IMR-90 (cell line): Measurements from ENCODE around the gene FBN1. TPM values are rescaled to one million over a fixed set of nuclear protein-coding genes. Genes with fewer than 3 reads are reported as not detected.

ENCODE experiments used
- ATAC-seq: fragments of 200-7000 bp; cut with Tn5 transposase; 2 replicates; pipeline ENCODE4 v1.9.1; 2020; ENCODE audit warnings: low read depth, mild to moderate bottlenecking, moderate library complexity
- BruUV-seq: library from RNA; stranded (reverse); fragments of 400-500 nt; replicated peaks from 2 replicates; lab custom pipeline; 2021; lab: Mats Ljungman, UMichigan
- CTCF ChIA-PET: fragments of 300-600 bp; formaldehyde crosslinking; extraction: SDS; loops from one replicate; lab custom pipeline; 2021; ENCODE audit warnings: antibody characterized with exemption; lab: Yijun Ruan, JAX
- POLR2A ChIA-PET: fragments of 300-600 bp; sonication (Branson Sonifier 250); formaldehyde crosslinking; loops from one replicate; lab custom pipeline; 2022; ENCODE audit warnings: antibody characterized with exemption; ENCODE audit not compliant: unreplicated experiment; lab: Charles Lee
- DNase-seq: peaks from one replicate; pipeline ENCODE4 v3.0.0; 2013
- H2AFZ ChIP-seq: replicated peaks from 2 replicates; pipeline ENCODE3; 2013; ENCODE audit warnings: low read length, mild to moderate bottlenecking; ENCODE audit not compliant: poor library complexity
- H2AK5ac ChIP-seq: 2 replicates; pipeline ENCODE4 v1.6.1; 2013; ENCODE audit warnings: low read depth, low read length, inconsistent platforms
- H2AK9ac ChIP-seq: replicated peaks from 2 replicates; pipeline ENCODE3; 2013; ENCODE audit warnings: mild to moderate bottlenecking, low read depth, low read length, moderate library complexity; ENCODE audit not compliant: poor library complexity
- H2BK120ac ChIP-seq: 2 replicates; pipeline ENCODE4 v1.6.1; 2013; ENCODE audit warnings: low read depth, low read length, inconsistent platforms
- H2BK15ac ChIP-seq: 3 replicates; pipeline ENCODE4 v1.6.1; 2013; ENCODE audit warnings: low read depth, low read length, inconsistent platforms
- H2BK20ac ChIP-seq: 2 replicates; pipeline ENCODE4 v1.6.1; 2013; ENCODE audit warnings: low read depth, mild to moderate bottlenecking, inconsistent platforms, low read length, moderate library complexity
- H2BK5ac ChIP-seq: 2 replicates; pipeline ENCODE4 v1.6.1; 2013; ENCODE audit warnings: mild to moderate bottlenecking, low read depth, low read length, inconsistent platforms; ENCODE audit not compliant: poor library complexity, severe bottlenecking
- H3K14ac ChIP-seq: replicated peaks from 2 replicates; pipeline ENCODE4 v1.6.1; 2013; ENCODE audit warnings: low read depth, low read length, inconsistent platforms
- H3K18ac ChIP-seq: 2 replicates; pipeline ENCODE4 v1.6.1; 2013; ENCODE audit warnings: low read depth, low read length, control low read depth
- H3K23ac ChIP-seq: 2 replicates; pipeline ENCODE4 v1.6.1; 2013; ENCODE audit warnings: low read depth, low read length, inconsistent platforms
- H3K27ac ChIP-seq: 2 replicates; pipeline ENCODE4 v1.5.1; 2013; ENCODE audit warnings: mild to moderate bottlenecking, control low read depth, low read length; ENCODE audit not compliant: insufficient read depth
- H3K27me3 ChIP-seq: 2 replicates; pipeline ENCODE4 v1.6.1; 2013; ENCODE audit warnings: low read length; ENCODE audit not compliant: control insufficient read depth, insufficient read depth
- H3K36me3 ChIP-seq: 2 replicates; pipeline ENCODE4 v1.6.1; 2013; ENCODE audit warnings: low read length, mixed read lengths; ENCODE audit not compliant: control insufficient read depth, insufficient read depth
- H3K4ac ChIP-seq: 2 replicates; pipeline ENCODE4 v1.6.1; 2013; ENCODE audit warnings: low read depth, low read length, inconsistent platforms
- H3K4me1 ChIP-seq: 2 replicates; pipeline ENCODE4 v1.6.1; 2013; ENCODE audit warnings: low read length, mixed read lengths; ENCODE audit not compliant: control insufficient read depth, insufficient read depth
- H3K4me2 ChIP-seq: 2 replicates; pipeline ENCODE4 v1.6.1; 2013; ENCODE audit warnings: low read depth, mild to moderate bottlenecking, control low read depth, low read length, moderate library complexity
- H3K4me3 ChIP-seq: 2 replicates; pipeline ENCODE4 v1.5.1; 2013; ENCODE audit warnings: low read depth, mild to moderate bottlenecking, control low read depth, low read length, moderate library complexity; ENCODE audit not compliant: insufficient read depth
- H3K56ac ChIP-seq: 2 replicates; pipeline ENCODE4 v1.6.1; 2013; ENCODE audit warnings: low read length, inconsistent platforms; ENCODE audit not compliant: insufficient read depth; ENCODE audit errors: extremely low read depth
- H3K79me1 ChIP-seq, 2 experiments: 2 replicates each; pipeline ENCODE4 v1.6.1; 2013; ENCODE audit warnings: low read length in 2 of 2, inconsistent platforms in 1 of 2, low read depth in 1 of 2
- H3K9ac ChIP-seq: 2 replicates; pipeline ENCODE4 v1.6.1; 2013; ENCODE audit warnings: low read depth, low read length, control low read depth
- H3K9me1 ChIP-seq: 2 replicates; pipeline ENCODE4 v1.6.1; 2013; ENCODE audit warnings: low read length, inconsistent platforms; ENCODE audit not compliant: insufficient read depth
- H3K9me3 ChIP-seq: 2 replicates; pipeline ENCODE4 v1.6.1; 2013; ENCODE audit warnings: low read length; ENCODE audit not compliant: control insufficient read depth, insufficient read depth
- H4K20me1 ChIP-seq: 2 replicates; pipeline ENCODE4 v1.6.1; 2013; ENCODE audit warnings: low read length, inconsistent platforms; ENCODE audit not compliant: insufficient read depth
- H4K5ac ChIP-seq: 2 replicates; pipeline ENCODE4 v1.6.1; 2013; ENCODE audit warnings: mild to moderate bottlenecking, low read depth, low read length, control low read depth
- H4K8ac ChIP-seq, 2 experiments: 2 replicates each; pipeline ENCODE4 v1.6.1; 2013; ENCODE audit warnings: low read depth in 2 of 2, low read length in 2 of 2, control low read depth in 1 of 2, inconsistent platforms in 1 of 2
- H4K91ac ChIP-seq: 2 replicates; pipeline ENCODE4 v1.6.1; 2013; ENCODE audit warnings: low read depth, low read length, inconsistent platforms; ENCODE audit not compliant: insufficient read depth
- CEBPB ChIP-seq: IDR thresholded peaks from 2 replicates; pipeline ENCODE4 v1.6.1; 2012; ENCODE audit warnings: low read depth, low read length, improper control_type of control experiment
- FOS ChIP-seq: fragments of 150-350 bp; IDR thresholded peaks from 2 replicates; pipeline ENCODE4 v1.6.1; 2016; ENCODE audit warnings: low read depth, low read length
- MAFK ChIP-seq: IDR thresholded peaks from 2 replicates; pipeline ENCODE4 v1.6.1; 2012; ENCODE audit warnings: low read depth, low read length, improper control_type of control experiment
- MXI1 ChIP-seq: IDR thresholded peaks from 2 replicates; pipeline ENCODE4 v1.6.1; 2012; ENCODE audit warnings: low read depth, mild to moderate bottlenecking, low read length, moderate library complexity, borderline replicate concordance
- RFX5 ChIP-seq: IDR thresholded peaks from 2 replicates; pipeline ENCODE4 v1.8.0; 2012; ENCODE audit warnings: low read depth, mild to moderate bottlenecking, low read length, moderate library complexity
- SMC3 ChIP-seq: fragments of 150-350 bp; IDR thresholded peaks from 2 replicates; pipeline ENCODE4 v1.6.1; 2016; ENCODE audit warnings: low read depth, mild to moderate bottlenecking, antibody characterized with exemption, low read length, moderate library complexity
- WGBS, 2 experiments: methylation state at CpG; one replicate each; pipeline versions ENCODE4 v1.1.5 to v1.1.7; 2013; ENCODE audit warnings: missing lambda C conversion rate in 2 of 2; ENCODE audit not compliant: insufficient read length in 1 of 2; ENCODE audit errors: extremely low coverage in 2 of 2; 5-methylcytosine and 5-hydroxymethylcytosine counted together
- dilution Hi-C: fragments of 300-500 bp; cut with HindIII; formaldehyde crosslinking; loops from one replicate; pipeline ENCODE4 v1.14.3; 2018; ENCODE audit warnings: low sequenced_read_pairs; ENCODE audit not compliant: unreplicated experiment
- in situ Hi-C: fragments of 300-500 bp; cut with MboI; formaldehyde crosslinking; loops from 3 replicates; pipeline ENCODE4 v1.14.3; 2019; ENCODE audit warnings: low sequenced_read_pairs, inconsistent platforms, mixed read lengths
- intact Hi-C: fragments of 100-400 bp; cut with micrococcal nuclease; formaldehyde crosslinking; loops from 2 replicates; pipeline ENCODE4 v1.10.0; 2022
- polyA plus RNA-seq, 3 experiments: library from polyadenylated mRNA; depleted of rRNA; stranded (reverse); fragments of >200 nt; gene quantifications; 2 replicates each; pipeline ENCODE4 v1.2.3, GENCODE V29; 2012; ENCODE audit warnings: low replicate concordance in 1 of 3
- total RNA-seq: library from RNA; depleted of rRNA; stranded (reverse); fragments of >200 nt; gene quantifications from 2 replicates; pipeline ENCODE4 v1.2.3, GENCODE V29; 2012
- TF ChIP-seq, protein P1 (sequence below): conservative IDR thresholded peaks from 2 replicates; pipeline ENCODE4 v1.5.1; 2012; ENCODE audit warnings: mild to moderate bottlenecking, low read depth, low read length, improper control_type of control experiment

The FBN1 gene
- total and polyA plus RNA-seq, 2 of the 4 experiments (the other 2 are of a cell fraction) = 134 to 283 TPM

DNA sequence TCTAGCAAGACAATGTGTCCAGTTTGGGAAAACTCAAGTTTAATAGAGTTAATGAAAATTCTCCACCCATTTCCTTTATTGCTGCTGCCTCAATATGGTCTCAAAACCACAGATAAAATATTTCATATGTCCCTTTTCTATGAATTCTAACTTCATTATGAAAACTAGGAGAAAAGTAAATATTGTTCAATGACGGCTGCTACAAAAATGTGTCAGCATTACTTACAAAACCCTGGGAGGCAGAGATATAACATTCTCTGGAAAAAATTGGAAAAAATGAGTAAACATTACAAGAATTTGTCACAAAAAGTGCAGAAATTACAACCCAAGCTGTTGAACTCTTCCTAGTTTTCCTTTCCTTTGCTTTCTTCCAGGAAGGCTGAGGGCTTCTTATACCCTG, 22.2 kb upstream of the FBN1 start:
- peak overlapping the region; percentile 11 for H2BK5ac ChIP-seq
- H3K4me2 ChIP-seq = peak overlapping the region; percentile 59
- ATAC-seq (peak; percentile 59), DNase-seq (peak; percentile 50)
- peaks cover 8% of the 10 kb centered on the region for H3K9me1 ChIP-seq
- H2AFZ ChIP-seq = no peak overlapping the region
- H2BK120ac ChIP-seq = peak overlapping the region; percentile 9
- peak overlapping the region; percentile 82; the same call in 1 of the 2 replicates for H3K18ac ChIP-seq
- H2BK20ac ChIP-seq = peak overlapping the region; percentile 18; the same call in 1 of the 2 replicates
- no peak overlapping the region for H3K56ac ChIP-seq
- H2AK5ac ChIP-seq = 0 out of 2 replicates have a peak overlapping the region, but pooled peaks have one; percentile 48
- BruUV-seq = no TSS peak
- no peak overlapping the region; the same call in 1 of the 2 replicates for H3K4ac ChIP-seq
- H3K23ac ChIP-seq = no peak overlapping the region; the same call in 1 of the 2 replicates
- 0 out of 4 replicates have a peak, but pooled peaks cover 0 to 5% of the 10 kb centered on the region in 2 experiments for H3K79me1 ChIP-seq
- H3K9ac ChIP-seq = no peak overlapping the region; the same call in 1 of the 2 replicates
- H2AK9ac ChIP-seq = no peak overlapping the region
- H3K9me3 ChIP-seq = no peaks in the 10 kb centered on the region
- ChIA-PET POLR2A (no interaction called here), CTCF (no interaction called here)
- no peak overlapping the region; the same call in 2 of the 3 replicates for H2BK15ac ChIP-seq
- H3K27me3 ChIP-seq = no peaks in the 10 kb centered on the region
- no CpG with 5 or more reads among the region's 1 CpG for WGBS, 2 experiments
- peak overlapping the region; percentile 22 to 55; a peak in 1 of 4 replicates for H4K8ac ChIP-seq
- H4K91ac ChIP-seq = no peak overlapping the region
- H3K36me3 ChIP-seq = no peaks in the 10 kb centered on the region
- H3K14ac ChIP-seq = peak overlapping the region; percentile 96; the same call in 1 of the 2 replicates
- H3K4me1 ChIP-seq = peaks cover 10% of the 10 kb centered on the region
- no peak for TF ChIP-seq RFX5
- 0 out of 2 replicates have a peak, but pooled peaks have one; percentile 2 for TF ChIP-seq MAFK
- no peak for TF ChIP-seq FOS
- TF ChIP-seq, protein P1, sequence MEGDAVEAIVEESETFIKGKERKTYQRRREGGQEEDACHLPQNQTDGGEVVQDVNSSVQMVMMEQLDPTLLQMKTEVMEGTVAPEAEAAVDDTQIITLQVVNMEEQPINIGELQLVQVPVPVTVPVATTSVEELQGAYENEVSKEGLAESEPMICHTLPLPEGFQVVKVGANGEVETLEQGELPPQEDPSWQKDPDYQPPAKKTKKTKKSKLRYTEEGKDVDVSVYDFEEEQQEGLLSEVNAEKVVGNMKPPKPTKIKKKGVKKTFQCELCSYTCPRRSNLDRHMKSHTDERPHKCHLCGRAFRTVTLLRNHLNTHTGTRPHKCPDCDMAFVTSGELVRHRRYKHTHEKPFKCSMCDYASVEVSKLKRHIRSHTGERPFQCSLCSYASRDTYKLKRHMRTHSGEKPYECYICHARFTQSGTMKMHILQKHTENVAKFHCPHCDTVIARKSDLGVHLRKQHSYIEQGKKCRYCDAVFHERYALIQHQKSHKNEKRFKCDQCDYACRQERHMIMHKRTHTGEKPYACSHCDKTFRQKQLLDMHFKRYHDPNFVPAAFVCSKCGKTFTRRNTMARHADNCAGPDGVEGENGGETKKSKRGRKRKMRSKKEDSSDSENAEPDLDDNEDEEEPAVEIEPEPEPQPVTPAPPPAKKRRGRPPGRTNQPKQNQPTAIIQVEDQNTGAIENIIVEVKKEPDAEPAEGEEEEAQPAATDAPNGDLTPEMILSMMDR = no peak
- TF ChIP-seq CEBPB = peak; percentile 15; the same call in 1 of the 2 replicates
- no peak for TF ChIP-seq SMC3
- TF ChIP-seq MXI1 = no peak
- no peak overlapping the region for H4K5ac ChIP-seq
- dilution Hi-C loops (no loop called here), in situ Hi-C loops (no loop called here), intact Hi-C loops (no loop called here)
- no peaks in the 10 kb centered on the region for H4K20me1 ChIP-seq
- H3K4me3 ChIP-seq = no peak overlapping the region
- H3K27ac ChIP-seq = peak overlapping the region; percentile 30; the same call in 1 of the 2 replicates
